ENCODE data around the gene DSTYK.

The DSTYK gene

GRCh38 chr1:205205055-205205454 lies 6.4 kb downstream of the DSTYK start:
- Histone ChIP-seq H3K4me3 (ENCODE audit: low read length) (no peak overlapping the region), H3K27me3 (ENCODE audit: control insufficient read depth, insufficient read depth, low read length) (no peaks in the 10 kb centered on the region), H3K9me3 (ENCODE audit: control insufficient read depth, low read depth, low read length) (no peaks in the 10 kb centered on the region), H3K4me1 (ENCODE audit: control insufficient read depth, low read depth, low read length) (peaks cover 7% of the 10 kb centered on the region), H3K36me3 (ENCODE audit: control insufficient read depth, low read depth, low read length) (no peaks in the 10 kb centered on the region), H3K27ac (ENCODE audit: low read length) (no peak overlapping the region), H3K9ac (ENCODE audit: low read length) (no peak overlapping the region)

- H3K36me3 ChIP-seq (ENCODE audit: control insufficient read depth, low read depth, low read length): no peaks in the 10 kb centered on the region
- no peak overlapping the region for H3K27ac ChIP-seq (ENCODE audit: low read length)
- no peaks in the 10 kb centered on the region for H3K27me3 ChIP-seq (ENCODE audit: control insufficient read depth, insufficient read depth, low read length)
- no peak overlapping the region for H3K4me3 ChIP-seq (ENCODE audit: low read length)
- peaks cover 5% of the 10 kb centered on the region for H3K4me1 ChIP-seq (ENCODE audit: control insufficient read depth, low read depth, low read length)
- H3K9ac ChIP-seq (ENCODE audit: low read length): no peak overlapping the region
- H3K9me3 ChIP-seq (ENCODE audit: control insufficient read depth, low read depth, low read length): no peaks in the 10 kb centered on the region
These were observed 7.0 kb downstream of the DSTYK start for GRCh38 chr1:205204552-205204951.

GRCh38 chr1:205199931-205200299 lies 11.6 kb downstream of the DSTYK start:
- H3K9me3 ChIP-seq (ENCODE audit: control insufficient read depth, low read depth, low read length): no peaks in the 10 kb centered on the region
- no peaks in the 10 kb centered on the region for H3K27me3 ChIP-seq (ENCODE audit: control insufficient read depth, insufficient read depth, low read length)
- no peak overlapping the region for H3K9ac ChIP-seq (ENCODE audit: low read length)
- no peak overlapping the region for H3K27ac ChIP-seq (ENCODE audit: low read length)
- no peak overlapping the region for H3K4me3 ChIP-seq (ENCODE audit: low read length)
- peaks cover 10% of the 10 kb centered on the region for H3K4me1 ChIP-seq (ENCODE audit: control insufficient read depth, low read depth, low read length)
- H3K36me3 ChIP-seq (ENCODE audit: control insufficient read depth, low read depth, low read length): no peaks in the 10 kb centered on the region

- peaks cover 10% of the 10 kb centered on the region for H3K4me1 ChIP-seq (ENCODE audit: control insufficient read depth, low read depth, low read length)
- no peak overlapping the region for H3K4me3 ChIP-seq (ENCODE audit: low read length)
- no peaks in the 10 kb centered on the region for H3K27me3 ChIP-seq (ENCODE audit: control insufficient read depth, insufficient read depth, low read length)
- H3K27ac ChIP-seq (ENCODE audit: low read length): no peak overlapping the region
- H3K36me3 ChIP-seq (ENCODE audit: control insufficient read depth, low read depth, low read length): no peaks in the 10 kb centered on the region
- no peaks in the 10 kb centered on the region for H3K9me3 ChIP-seq (ENCODE audit: control insufficient read depth, low read depth, low read length)
- H3K9ac ChIP-seq (ENCODE audit: low read length): no peak overlapping the region
These were observed 12.2 kb downstream of the DSTYK start for GRCh38 chr1:205199090-205199930.

- H3K27ac ChIP-seq (ENCODE audit: low read length): no peak overlapping the region
- H3K4me1 ChIP-seq (ENCODE audit: control insufficient read depth, low read depth, low read length): peaks cover 64% of the 10 kb centered on the region
- no peaks in the 10 kb centered on the region for H3K36me3 ChIP-seq (ENCODE audit: control insufficient read depth, low read depth, low read length)
- H3K9ac ChIP-seq (ENCODE audit: low read length): no peak overlapping the region
- no peaks in the 10 kb centered on the region for H3K9me3 ChIP-seq (ENCODE audit: control insufficient read depth, low read depth, low read length)
- H3K27me3 ChIP-seq (ENCODE audit: control insufficient read depth, insufficient read depth, low read length): no peaks in the 10 kb centered on the region
- peak overlapping the region; percentile 26 for H3K4me3 ChIP-seq (ENCODE audit: low read length)
These were observed 19.2 kb downstream of the DSTYK start for GRCh38 chr1:205192287-205192686.

DNA sequence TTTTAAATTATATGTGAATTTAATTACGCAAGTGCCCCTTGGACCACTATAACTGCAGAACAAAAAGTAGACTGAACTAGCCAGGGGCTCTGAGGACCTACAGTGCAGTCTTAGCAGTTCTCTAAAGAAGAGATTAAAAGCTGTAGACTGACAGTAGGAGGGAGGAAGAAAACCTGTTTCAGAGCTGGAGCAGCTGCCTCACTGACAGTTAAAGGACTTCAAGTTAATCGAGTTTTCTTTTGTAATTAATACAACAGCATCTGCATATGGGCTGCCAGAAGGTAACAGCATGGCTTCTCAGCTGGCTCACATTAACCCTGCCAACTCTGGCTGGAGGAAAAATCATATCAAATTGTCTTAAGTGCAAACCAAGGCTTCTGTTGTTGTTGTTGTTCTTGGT lies 19.9 kb downstream of the DSTYK start:
- peak overlapping the region; percentile 26 for H3K4me3 ChIP-seq (ENCODE audit: low read length)
- H3K27ac ChIP-seq (ENCODE audit: low read length): no peak overlapping the region
- no peaks in the 10 kb centered on the region for H3K9me3 ChIP-seq (ENCODE audit: control insufficient read depth, low read depth, low read length)
- H3K36me3 ChIP-seq (ENCODE audit: control insufficient read depth, low read depth, low read length): peaks cover 6% of the 10 kb centered on the region
- no peaks in the 10 kb centered on the region for H3K27me3 ChIP-seq (ENCODE audit: control insufficient read depth, insufficient read depth, low read length)
- H3K4me1 ChIP-seq (ENCODE audit: control insufficient read depth, low read depth, low read length): peaks cover 68% of the 10 kb centered on the region
- H3K9ac ChIP-seq (ENCODE audit: low read length): no peak overlapping the region

DNA sequence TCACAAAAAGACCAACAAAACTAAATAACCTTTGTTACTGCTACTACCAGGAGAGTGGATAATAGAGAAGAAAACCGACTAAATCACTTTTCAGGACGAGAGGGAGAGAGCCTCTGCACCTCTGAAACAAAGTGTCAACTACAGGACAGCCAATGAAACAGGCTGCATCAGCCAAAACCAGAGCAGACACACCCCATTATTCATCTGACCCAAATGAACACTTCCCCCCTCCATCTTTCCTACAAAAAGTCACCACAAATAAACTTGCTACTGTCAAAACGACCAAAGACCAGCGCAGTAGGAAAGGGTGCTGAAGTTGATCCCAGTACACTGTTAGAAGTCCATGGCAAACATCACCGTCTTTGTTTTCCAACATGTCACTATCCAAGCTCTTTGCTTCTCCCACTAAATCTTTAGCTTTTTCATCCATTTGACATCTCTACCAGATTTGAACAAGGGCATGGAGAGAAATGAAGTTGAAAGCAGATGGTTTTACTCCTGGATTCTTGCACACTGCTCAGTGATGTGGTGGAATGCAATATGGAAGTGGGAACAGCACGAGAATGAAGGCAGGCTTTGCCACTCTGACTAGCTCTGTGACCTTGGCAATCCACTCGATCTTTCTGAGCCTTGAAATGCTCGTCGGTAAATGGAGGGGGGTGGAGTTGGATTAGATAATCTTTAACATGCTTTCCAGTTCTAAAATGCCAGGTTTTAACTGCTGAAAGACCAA lies 20.5 kb downstream of the DSTYK start:
- Histone ChIP-seq H3K36me3 (ENCODE audit: control insufficient read depth, low read depth, low read length) (peaks cover 8% of the 10 kb centered on the region), H3K4me3 (ENCODE audit: low read length) (peak overlapping the region; percentile 26), H3K27ac (ENCODE audit: low read length) (no peak overlapping the region), H3K9me3 (ENCODE audit: control insufficient read depth, low read depth, low read length) (no peaks in the 10 kb centered on the region), H3K27me3 (ENCODE audit: control insufficient read depth, insufficient read depth, low read length) (no peaks in the 10 kb centered on the region), H3K9ac (ENCODE audit: low read length) (no peak overlapping the region), H3K4me1 (ENCODE audit: control insufficient read depth, low read depth, low read length) (peaks cover 68% of the 10 kb centered on the region)

DNA sequence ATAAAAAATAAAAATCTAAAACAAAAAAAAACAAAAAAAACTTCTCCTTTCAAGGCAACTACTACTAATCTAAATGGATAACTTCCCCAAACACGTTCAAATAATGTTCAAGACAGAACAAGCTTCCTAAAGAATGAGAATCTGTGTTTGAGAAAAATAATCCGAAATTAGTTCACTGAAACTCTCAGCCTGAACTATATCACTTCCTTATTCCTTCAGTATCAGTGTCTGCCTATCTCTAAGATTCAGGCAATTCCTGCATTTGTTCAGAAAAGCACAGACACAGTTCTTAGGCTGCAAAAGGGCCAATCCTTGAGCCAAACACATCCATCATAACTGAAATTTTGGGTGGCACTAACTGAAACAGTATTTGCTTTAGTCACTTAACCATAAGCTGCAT lies 22.4 kb downstream of the DSTYK start:
- no peak overlapping the region for H3K4me3 ChIP-seq (ENCODE audit: low read length)
- H3K27ac ChIP-seq (ENCODE audit: low read length): no peak overlapping the region
- no peak overlapping the region for H3K9ac ChIP-seq (ENCODE audit: low read length)
- peaks cover 62% of the 10 kb centered on the region for H3K4me1 ChIP-seq (ENCODE audit: control insufficient read depth, low read depth, low read length)
- H3K27me3 ChIP-seq (ENCODE audit: control insufficient read depth, insufficient read depth, low read length): no peaks in the 10 kb centered on the region
- H3K9me3 ChIP-seq (ENCODE audit: control insufficient read depth, low read depth, low read length): no peaks in the 10 kb centered on the region
- H3K36me3 ChIP-seq (ENCODE audit: control insufficient read depth, low read depth, low read length): peaks cover 8% of the 10 kb centered on the region

- H3K27me3 ChIP-seq (ENCODE audit: control insufficient read depth, insufficient read depth, low read length): no peaks in the 10 kb centered on the region
- peaks cover 62% of the 10 kb centered on the region for H3K4me1 ChIP-seq (ENCODE audit: control insufficient read depth, low read depth, low read length)
- H3K9me3 ChIP-seq (ENCODE audit: control insufficient read depth, low read depth, low read length): no peaks in the 10 kb centered on the region
- no peak overlapping the region for H3K9ac ChIP-seq (ENCODE audit: low read length)
- no peak overlapping the region for H3K27ac ChIP-seq (ENCODE audit: low read length)
- H3K36me3 ChIP-seq (ENCODE audit: control insufficient read depth, low read depth, low read length): peaks cover 8% of the 10 kb centered on the region
- no peak overlapping the region for H3K4me3 ChIP-seq (ENCODE audit: low read length)
These were observed 22.9 kb downstream of the DSTYK start for GRCh38 chr1:205188596-205188995.

- Histone ChIP-seq H3K27ac (ENCODE audit: low read length) (no peak overlapping the region), H3K27me3 (ENCODE audit: control insufficient read depth, insufficient read depth, low read length) (no peaks in the 10 kb centered on the region), H3K4me1 (ENCODE audit: control insufficient read depth, low read depth, low read length) (peaks cover 60% of the 10 kb centered on the region), H3K36me3 (ENCODE audit: control insufficient read depth, low read depth, low read length) (peaks cover 8% of the 10 kb centered on the region), H3K4me3 (ENCODE audit: low read length) (peak overlapping the region; percentile 39), H3K9ac (ENCODE audit: low read length) (no peak overlapping the region), H3K9me3 (ENCODE audit: control insufficient read depth, low read depth, low read length) (no peaks in the 10 kb centered on the region)
These were observed 23.4 kb downstream of the DSTYK start for GRCh38 chr1:205188098-205188497.

GRCh38 chr1:205187420-205187819 lies 24.1 kb downstream of the DSTYK start:
- Histone ChIP-seq H3K27ac (ENCODE audit: low read length) (no peak overlapping the region), H3K9ac (ENCODE audit: low read length) (no peak overlapping the region), H3K4me1 (ENCODE audit: control insufficient read depth, low read depth, low read length) (peaks cover 53% of the 10 kb centered on the region), H3K27me3 (ENCODE audit: control insufficient read depth, insufficient read depth, low read length) (no peaks in the 10 kb centered on the region), H3K4me3 (ENCODE audit: low read length) (peak overlapping the region; percentile 39), H3K36me3 (ENCODE audit: control insufficient read depth, low read depth, low read length) (peaks cover 8% of the 10 kb centered on the region), H3K9me3 (ENCODE audit: control insufficient read depth, low read depth, low read length) (no peaks in the 10 kb centered on the region)

DNA sequence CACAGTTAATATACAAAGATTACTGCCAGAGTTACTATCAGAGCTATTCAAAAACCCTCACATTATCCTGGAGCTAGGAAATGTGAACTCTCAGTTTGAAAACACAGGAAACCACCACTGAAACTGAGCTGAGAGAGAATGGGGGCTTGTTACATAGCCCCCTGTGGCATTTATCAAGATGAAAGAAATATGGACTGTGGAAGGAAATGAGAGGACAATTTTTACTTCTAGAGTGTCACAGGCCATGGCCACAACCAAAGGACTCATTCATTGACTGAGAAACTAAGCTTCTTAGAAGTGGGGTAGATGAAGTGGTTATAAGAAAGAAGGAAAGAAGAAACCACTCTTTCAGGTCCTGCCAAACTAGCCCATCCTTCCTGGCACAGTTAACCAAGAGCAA lies 25.3 kb downstream of the DSTYK start:
- Histone ChIP-seq H3K9ac (ENCODE audit: low read length) (no peak overlapping the region), H3K4me1 (ENCODE audit: control insufficient read depth, low read depth, low read length) (peaks cover 41% of the 10 kb centered on the region), H3K9me3 (ENCODE audit: control insufficient read depth, low read depth, low read length) (no peaks in the 10 kb centered on the region), H3K27me3 (ENCODE audit: control insufficient read depth, insufficient read depth, low read length) (no peaks in the 10 kb centered on the region), H3K4me3 (ENCODE audit: low read length) (no peak overlapping the region), H3K36me3 (ENCODE audit: control insufficient read depth, low read depth, low read length) (peaks cover 11% of the 10 kb centered on the region), H3K27ac (ENCODE audit: low read length) (no peak overlapping the region)

Measured in iPS-18a (cell line).